HepG2 (cell line): Measurements from ENCODE around the gene PCTP. TPM values are rescaled to one million over a fixed set of nuclear protein-coding genes. Genes with fewer than 3 reads are reported as not detected.
A peak's percentile ranks its signal among the peaks of the same experiment; 100 is the strongest.

Experiments used
- ATAC-seq: fragments of 200-7000 bp; cut with Tn5 transposase; 3 replicates; pipeline ENCODE4 v1.9.1; 2020; ENCODE audit warnings: mild to moderate bottlenecking, moderate library complexity
- BruUV-seq: library from RNA; stranded (reverse); fragments of 400-500 nt; replicated peaks from 2 replicates; lab custom pipeline; 2021; lab: Mats Ljungman, UMichigan
- CTCF ChIA-PET: fragments of 300-600 bp; formaldehyde crosslinking; extraction: SDS; loops from one replicate; lab custom pipeline; 2021; ENCODE audit warnings: low total read pairs, inconsistent platforms, low intra/inter-chr PET ratio; lab: Yijun Ruan, JAX
- POLR2A ChIA-PET: fragments of 350-600 bp; sonication (Branson Sonifier 250); formaldehyde crosslinking; loops from one replicate; lab custom pipeline; 2020; ENCODE audit warnings: antibody characterized with exemption, inconsistent platforms; lab: Yijun Ruan, JAX
- DNase-seq: peaks from one replicate; pipeline ENCODE4 v3.0.0-alpha.2; 2015; ENCODE audit warnings: low spot score
- FAIRE-seq: peaks from 3 replicates; lab custom pipeline; 2011; peaks lifted over from hg19 to GRCh38; lab: Jason Lieb, UNC
- H2AFZ ChIP-seq: one replicate; pipeline ENCODE4 v1.6.1; 2011; ENCODE audit warnings: low read length, inconsistent platforms
- H3K27ac ChIP-seq: fragments of 300-600 bp; 3 replicates; pipeline ENCODE4 v1.8.0; 2011; ENCODE audit warnings: mixed run types, mild to moderate bottlenecking, mixed read lengths, low read length, inconsistent platforms; ENCODE audit not compliant: insufficient read depth; ENCODE audit errors: extremely low read length
- H3K27me3 ChIP-seq, 2 experiments: fragments of 200-600 bp in 1 of 2; 2 replicates in 1 of 2; 3 replicates in 1 of 2; pipeline versions ENCODE4 v1.6.0 to v1.8.0; 2011; ENCODE audit warnings: low read length in 2 of 2, mild to moderate bottlenecking in 2 of 2, moderate library complexity in 2 of 2, inconsistent platforms in 1 of 2; ENCODE audit not compliant: insufficient read depth in 2 of 2, control insufficient read depth in 1 of 2
- H3K36me3 ChIP-seq, 2 experiments: fragments of 200-600 bp in 1 of 2; replicated peaks in 1 of 2; 2 replicates in 1 of 2; 3 replicates in 1 of 2; pipeline versions ENCODE4 v1.5.1 to v1.8.0; 2011; ENCODE audit warnings: low read length in 2 of 2, inconsistent platforms in 1 of 2; ENCODE audit not compliant: insufficient read depth in 2 of 2, control insufficient read depth in 1 of 2
- H3K4me1 ChIP-seq: 2 replicates; pipeline ENCODE4 v1.5.1; 2012; ENCODE audit warnings: low read length, inconsistent platforms; ENCODE audit not compliant: insufficient read depth
- H3K4me2 ChIP-seq: 2 replicates; pipeline ENCODE4 v1.6.0; 2011; ENCODE audit warnings: low read depth, low read length, inconsistent platforms
- H3K4me3 ChIP-seq, 3 experiments: fragments of 200-600 bp in 1 of 3; sonication (generic), shearing (Covaris generic) in 1 of 3; replicated peaks in 1 of 3; 2 replicates each; pipeline ENCODE4 v1.5.1; 2011 to 2016; ENCODE audit warnings: low read length in 3 of 3, inconsistent platforms in 2 of 3, low read depth in 2 of 3, mild to moderate bottlenecking in 2 of 3, control low read depth in 1 of 3, mixed read lengths in 1 of 3; ENCODE audit not compliant: insufficient read depth in 1 of 3
- H3K79me2 ChIP-seq: one replicate; pipeline ENCODE4 v1.6.1; 2011; ENCODE audit warnings: low read length, inconsistent platforms; ENCODE audit not compliant: insufficient read depth
- H3K9ac ChIP-seq: 2 replicates; pipeline ENCODE4 v1.6.0; 2011; ENCODE audit warnings: mild to moderate bottlenecking, low read depth, low read length, inconsistent platforms; ENCODE audit not compliant: insufficient read depth
- H3K9me3 ChIP-seq: 2 replicates; pipeline ENCODE4 v1.5.1; 2012; ENCODE audit warnings: mild to moderate bottlenecking, low read length
- H4K20me1 ChIP-seq: 2 replicates; pipeline ENCODE4 v1.6.0; 2011; ENCODE audit warnings: inconsistent platforms, mild to moderate bottlenecking, low read length, moderate library complexity; ENCODE audit not compliant: insufficient read depth
- ATF7 ChIP-seq, 2 experiments: fragments of 450-650 bp in 1 of 2; sonication (generic) in 1 of 2; formaldehyde crosslinking in 1 of 2; IDR thresholded peaks; 2 replicates each; pipeline versions ENCODE4 v1.4.0 to v1.6.1; 2016 to 2020; ENCODE audit warnings: antibody characterized with exemption in 1 of 2, mild to moderate bottlenecking in 1 of 2, missing genetic modification reagents in 1 of 2
- CEBPB ChIP-seq: IDR thresholded peaks from 2 replicates; pipeline ENCODE4 v1.6.1; 2011; ENCODE audit warnings: low read depth, low read length, improper control_type of control experiment, borderline replicate concordance
- PPARG ChIP-seq: conservative IDR thresholded peaks from 2 replicates; pipeline ENCODE4 v1.6.1; 2016; ENCODE audit warnings: missing biosample characterization, missing genetic modification reagents
- ZFAT ChIP-seq: sonication (generic); formaldehyde crosslinking; conservative IDR thresholded peaks from 2 replicates; pipeline ENCODE4 v1.8.1; 2023; ENCODE audit warnings: missing genetic modification reagents, inconsistent platforms
- ZNF12 ChIP-seq: sonication (generic); formaldehyde crosslinking; IDR thresholded peaks from 2 replicates; pipeline ENCODE4 v1.5.0; 2020; ENCODE audit warnings: missing genetic modification reagents
- ZNF264 ChIP-seq: sonication (generic); formaldehyde crosslinking; IDR thresholded peaks from 2 replicates; pipeline ENCODE4 v1.4.0; 2020; ENCODE audit warnings: missing genetic modification reagents
- ZNF670 ChIP-seq: sonication (generic); formaldehyde crosslinking; IDR thresholded peaks from 2 replicates; pipeline ENCODE4 v1.8.0; 2022; ENCODE audit warnings: mild to moderate bottlenecking, missing genetic modification reagents, borderline replicate concordance
- WGBS: methylation state at CpG from one replicate; pipeline ENCODE4 v1.1.6; 2017; ENCODE audit warnings: low lambda C conversion rate; 5-methylcytosine and 5-hydroxymethylcytosine counted together
- in situ Hi-C: cut with HindIII; loops from 2 replicates; pipeline ENCODE4 v1.10.0; 2017; ENCODE audit warnings: low pct_unique_long_range_greater_than_20kb; ENCODE audit not compliant: extremely low pct_ligation_motif_present
- intact Hi-C: fragments of 100-400 bp; cut with micrococcal nuclease; formaldehyde crosslinking; loops from one replicate; pipeline ENCODE4 v1.10.0; 2022; ENCODE audit not compliant: unreplicated experiment
- polyA plus RNA-seq, 8 experiments: library from polyadenylated mRNA; depleted of rRNA in 3 of 8; stranded (reverse) in 7 of 8; unstranded in 1 of 8; fragments of >200 nt; fragmentation: Illumina TruSeq in 4 of 8; extraction: Trizol in 4 of 8; gene quantifications; 2 replicates each; pipeline versions ENCODE4 v1.2.1 to v1.2.3, GENCODE V29; 2011 to 2016; ENCODE audit warnings: low read depth in 4 of 8, missing spikeins in 1 of 8, mixed read lengths in 1 of 8; ENCODE audit not compliant: insufficient read depth in 1 of 8
- total RNA-seq, 5 experiments: library from RNA; depleted of rRNA; stranded (reverse); fragments of >200 nt; fragmentation: Illumina TruSeq; extraction: Trizol; gene quantifications; 2 replicates each; pipeline ENCODE4 v1.2.3, GENCODE V29; 2016; ENCODE audit warnings: low read depth in 1 of 5
- TF ChIP-seq, protein P1 (sequence below): sonication (generic); formaldehyde crosslinking; IDR thresholded peaks from 2 replicates; pipeline ENCODE4 v1.8.0; 2022; ENCODE audit warnings: mild to moderate bottlenecking, missing genetic modification reagents; ENCODE audit not compliant: insufficient replicate concordance

PCTP gene
- total and polyA plus RNA-seq, 2 of the 13 experiments (the other 11 are each of a cell fraction or from before 2014, with no cell fraction given) = 37.1 to 50.7 TPM

- BruUV-seq = no TSS peak
- Histone ChIP-seq H4K20me1 (no peaks in the 10 kb centered on the region), H3K4me1 (peaks cover 40% of the 10 kb centered on the region), H3K79me2 (no peaks in the 10 kb centered on the region), H3K4me3 (no peak overlapping the region), H3K9me3 (no peaks in the 10 kb centered on the region), H2AFZ (no peak overlapping the region), H3K27ac (no peak overlapping the region), H3K4me2 (no peak overlapping the region), H3K27me3 (no peaks in the 10 kb centered on the region; a peak in 1 of 5 replicates), H3K36me3 (no peaks in the 10 kb centered on the region), H3K9ac (no peak overlapping the region)
- ChIA-PET POLR2A (no interaction called here), CTCF (no interaction called here)
- no peak for FAIRE-seq
- in situ Hi-C loops = no loop called here
- TF ChIP-seq CEBPB (peak; percentile 69), ZFAT (CRISPR knock-in tag) (no peak), ZNF264 (CRISPR knock-in tag) (no peak), PPARG (peak; percentile 69), ZNF12 (no peak), ZNF670 (CRISPR knock-in tag) (no peak), ATF7 (IDR thresholded peaks at IDR 0.05) (peak; percentile 53), ATF7 (CRISPR knock-in tag; IDR thresholded peaks at IDR 0.05) (no peak)
- TF ChIP-seq, protein P1, sequence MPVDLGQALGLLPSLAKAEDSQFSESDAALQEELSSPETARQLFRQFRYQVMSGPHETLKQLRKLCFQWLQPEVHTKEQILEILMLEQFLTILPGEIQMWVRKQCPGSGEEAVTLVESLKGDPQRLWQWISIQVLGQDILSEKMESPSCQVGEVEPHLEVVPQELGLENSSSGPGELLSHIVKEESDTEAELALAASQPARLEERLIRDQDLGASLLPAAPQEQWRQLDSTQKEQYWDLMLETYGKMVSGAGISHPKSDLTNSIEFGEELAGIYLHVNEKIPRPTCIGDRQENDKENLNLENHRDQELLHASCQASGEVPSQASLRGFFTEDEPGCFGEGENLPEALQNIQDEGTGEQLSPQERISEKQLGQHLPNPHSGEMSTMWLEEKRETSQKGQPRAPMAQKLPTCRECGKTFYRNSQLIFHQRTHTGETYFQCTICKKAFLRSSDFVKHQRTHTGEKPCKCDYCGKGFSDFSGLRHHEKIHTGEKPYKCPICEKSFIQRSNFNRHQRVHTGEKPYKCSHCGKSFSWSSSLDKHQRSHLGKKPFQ (CRISPR knock-in tag) = no peak
- ATAC-seq = no peak
- 12% methylated on average over 1 of the region's 1 CpG for WGBS
- intact Hi-C loops = no loop called here
- no peak for DNase-seq
These were observed 4.4 kb upstream of the PCTP start for GRCh38 chr17:55746466-55746865.
